GM20431 (cell line): Measurements from ENCODE around the gene FBXL7.

Experiments used
- in situ Hi-C: fragments of 300-500 bp; cut with MseI, MboI; formaldehyde crosslinking; loops from one replicate; pipeline ENCODE4 v1.15.0; 2020; ENCODE audit warnings: low sequenced_read_pairs; ENCODE audit not compliant: unreplicated experiment

The FBXL7 gene

GRCh38 chr5:15607076-15607475 lies 107.1 kb downstream of the FBXL7 start:
- in situ Hi-C loops: no loop called here

- in situ Hi-C loops: no loop called here
Measured at GRCh38 chr5:15609076-15609725, 109.2 kb downstream of the FBXL7 start.

DNA sequence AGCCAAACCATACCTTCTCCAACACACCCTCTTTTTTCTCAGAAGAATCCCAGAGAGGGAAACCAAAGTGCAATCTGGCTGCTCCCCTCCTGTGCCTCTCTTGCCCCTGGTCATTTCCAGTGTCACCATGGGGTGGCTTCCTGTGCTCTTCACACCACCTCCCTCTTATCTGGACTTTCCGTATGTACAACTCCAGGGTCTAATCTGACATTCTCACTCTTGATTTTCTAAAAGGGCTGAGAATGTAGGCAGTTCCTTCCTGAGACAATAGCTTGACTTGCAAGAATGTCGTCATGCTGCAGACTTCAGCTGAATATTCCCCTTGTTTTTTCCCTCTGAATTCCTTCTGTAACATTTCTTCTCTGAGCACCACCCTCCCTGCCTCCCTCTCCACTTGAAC lies 110.2 kb downstream of the FBXL7 start:
- in situ Hi-C loops: no loop called here

DNA sequence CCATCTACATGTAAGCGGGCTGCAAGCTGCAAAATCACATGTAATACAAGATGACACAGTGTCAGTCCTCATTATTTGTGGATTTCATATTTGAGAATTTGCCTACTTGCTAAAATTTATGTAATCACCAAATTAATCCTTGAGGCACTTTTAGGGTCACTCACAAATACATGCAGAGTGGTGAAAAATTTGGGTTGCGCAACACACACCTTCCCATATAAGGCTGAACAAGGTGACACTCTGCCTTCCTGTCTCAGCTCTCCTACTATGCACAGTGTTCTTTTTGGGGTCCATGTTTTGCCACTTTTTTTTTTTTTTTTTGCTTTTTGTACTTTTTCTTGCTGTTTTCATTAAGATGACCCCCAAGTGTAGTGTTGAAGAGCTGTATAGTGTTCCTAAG lies 111.0 kb downstream of the FBXL7 start:
- in situ Hi-C loops: no loop called here

- in situ Hi-C loops: no loop called here
Measured at GRCh38 chr5:15612915-15613635, 113.1 kb downstream of the FBXL7 start.

GRCh38 chr5:15614679-15615078 lies 114.7 kb downstream of the FBXL7 start:
- in situ Hi-C loops: no loop called here

DNA sequence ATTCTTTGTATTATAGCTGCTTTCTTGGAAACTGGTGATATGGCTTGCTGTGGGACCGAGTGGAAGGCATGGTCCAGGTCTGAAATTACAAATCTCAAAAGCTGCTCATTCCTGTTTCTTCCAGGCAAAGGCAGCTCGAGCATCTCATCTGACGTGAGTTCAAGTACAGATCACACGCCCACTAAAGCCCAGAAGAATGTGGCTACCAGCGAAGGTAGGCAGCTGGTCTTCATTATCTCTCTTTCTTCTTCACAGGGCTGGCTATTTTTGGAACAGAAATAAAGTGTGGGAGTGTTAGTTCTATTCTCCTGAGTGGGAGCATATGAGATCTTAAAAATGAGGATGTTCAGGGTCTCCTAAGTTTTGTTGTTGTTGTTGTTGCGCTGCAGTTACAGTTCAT lies 115.9 kb downstream of the FBXL7 start:
- in situ Hi-C loops: no loop called here

GRCh38 chr5:15618938-15619337 lies 119.0 kb downstream of the FBXL7 start:
- in situ Hi-C loops: no loop called here

- in situ Hi-C loops: no loop called here
Measured at GRCh38 chr5:15620501-15620900, 120.5 kb downstream of the FBXL7 start.

GRCh38 chr5:15621094-15621493 lies 121.1 kb downstream of the FBXL7 start:
- in situ Hi-C loops: no loop called here

DNA sequence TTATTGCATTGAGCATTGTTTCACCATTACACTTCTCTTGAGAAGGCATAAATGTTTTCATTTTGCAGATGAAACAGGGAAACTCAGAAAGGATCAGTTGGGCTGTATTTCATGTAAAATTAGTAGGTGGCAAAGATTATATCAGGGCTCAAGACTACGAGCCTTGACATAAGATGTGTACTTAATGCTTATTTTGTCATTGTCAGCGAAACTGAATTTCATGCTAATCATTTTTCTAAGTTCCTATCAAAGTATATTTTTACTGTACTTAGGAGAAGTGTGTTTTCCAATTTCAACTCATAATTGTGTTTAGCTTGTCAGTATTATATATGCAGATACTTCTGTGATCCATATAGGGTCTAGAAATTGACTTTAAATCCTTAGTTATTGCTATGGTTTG lies 123.8 kb downstream of the FBXL7 start:
- in situ Hi-C loops: no loop called here

GRCh38 chr5:15627109-15627508 lies 127.1 kb downstream of the FBXL7 start:
- in situ Hi-C loops: no loop called here

GRCh38 chr5:15627647-15628046 lies 127.7 kb downstream of the FBXL7 start:
- in situ Hi-C loops: no loop called here

DNA sequence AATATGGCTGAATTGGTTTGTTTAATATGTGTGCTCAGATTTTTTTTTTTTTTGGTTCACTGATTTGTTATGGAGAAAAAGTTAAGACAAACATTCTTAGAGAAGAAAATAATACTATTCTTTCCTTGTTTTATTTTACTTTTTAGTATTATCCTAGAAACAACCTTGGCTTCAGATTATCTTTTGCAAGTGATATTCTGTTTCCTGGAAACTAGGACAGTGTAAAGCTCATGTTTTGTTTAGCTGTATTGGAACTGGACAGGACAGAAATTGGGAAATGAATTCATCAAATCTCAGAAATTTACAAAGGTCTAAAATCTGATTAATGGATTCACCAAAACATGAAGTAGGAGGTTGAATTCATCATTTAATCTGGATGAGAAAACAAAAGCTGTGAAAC lies 130.5 kb downstream of the FBXL7 start:
- in situ Hi-C loops: no loop called here

DNA sequence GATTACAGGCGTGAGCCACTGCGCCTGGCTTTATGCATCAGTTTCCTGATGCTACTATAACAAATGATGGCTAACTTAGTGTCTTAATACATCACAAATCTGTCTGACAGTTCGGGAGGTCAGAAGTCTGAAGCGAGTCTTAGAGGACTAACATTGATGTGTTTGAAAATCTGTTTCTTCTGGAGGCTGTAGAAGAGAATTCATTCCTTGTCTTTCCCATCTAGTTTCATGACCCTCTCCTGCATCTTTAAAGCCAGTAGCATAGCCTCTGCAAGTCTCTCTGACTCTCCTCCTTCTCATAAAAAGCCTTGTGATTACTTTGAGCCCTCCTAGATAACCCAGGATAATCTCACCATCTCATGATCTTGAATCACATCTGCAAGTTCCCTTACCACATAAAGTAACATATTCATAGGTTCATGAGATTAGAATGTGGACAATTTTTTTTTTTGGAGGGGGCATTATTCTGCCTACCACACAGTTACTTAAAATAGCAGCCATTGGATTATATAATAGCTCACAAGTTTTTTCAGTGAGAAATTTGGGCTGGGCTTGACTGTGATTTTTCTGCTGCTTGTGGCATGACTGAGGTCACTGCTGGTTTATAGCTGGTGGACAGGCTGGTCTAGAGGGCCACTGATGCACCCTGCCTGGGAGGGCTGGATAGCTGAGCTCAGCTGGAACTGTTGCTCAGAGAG lies 134.8 kb downstream of the FBXL7 start:
- in situ Hi-C loops: no loop called here

DNA sequence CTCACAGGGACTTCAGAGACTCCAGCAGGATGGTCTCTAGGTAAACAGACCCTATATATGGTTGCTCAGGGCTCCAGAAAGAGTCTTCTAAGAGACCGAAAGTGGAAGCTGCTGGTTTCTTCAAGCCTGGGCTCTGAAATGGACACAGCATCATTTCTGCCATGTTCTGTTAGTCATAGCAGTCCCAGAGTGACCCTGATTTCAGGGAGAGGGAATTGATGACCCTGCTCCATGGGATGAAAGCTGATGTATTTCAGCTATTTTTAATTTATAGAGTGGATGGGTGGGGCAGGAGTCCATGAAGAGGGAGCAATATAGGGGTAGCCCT lies 135.3 kb downstream of the FBXL7 start:
- in situ Hi-C loops: no loop called here

- in situ Hi-C loops: no loop called here
Measured at GRCh38 chr5:15637345-15637744, 137.4 kb downstream of the FBXL7 start.

- in situ Hi-C loops: no loop called here
Measured at GRCh38 chr5:15637886-15638285, 137.9 kb downstream of the FBXL7 start.

- in situ Hi-C loops: no loop called here
Measured at GRCh38 chr5:15638296-15638695, 138.3 kb downstream of the FBXL7 start.

GRCh38 chr5:15639288-15639687 lies 139.3 kb downstream of the FBXL7 start:
- in situ Hi-C loops: no loop called here

GRCh38 chr5:15640116-15640515 lies 140.1 kb downstream of the FBXL7 start:
- in situ Hi-C loops: no loop called here
